Mesenchymal stem cell (in vitro differentiated cells and primary cell): Measurements from ENCODE around the gene SIPA1L3.

ENCODE experiments used
- DNase-seq: peaks from one replicate; pipeline ENCODE4 v3.0.0-alpha.2; 2013
- H2AFZ ChIP-seq: one replicate; pipeline ENCODE4 v1.6.1; 2013; ENCODE audit warnings: low read depth, mild to moderate bottlenecking, control low read depth, inconsistent platforms, low read length, moderate library complexity
- H2AK5ac ChIP-seq: 2 replicates; pipeline ENCODE4 v1.6.1; 2013; ENCODE audit warnings: low read length, moderate library complexity, mild to moderate bottlenecking, inconsistent platforms; ENCODE audit not compliant: severe bottlenecking
- H2BK120ac ChIP-seq: one replicate; pipeline ENCODE4 v1.6.1; 2013; ENCODE audit warnings: low read depth, mild to moderate bottlenecking, inconsistent platforms, low read length, moderate library complexity
- H2BK12ac ChIP-seq, 2 experiments: one replicate each; pipeline ENCODE4 v1.6.1; 2013; ENCODE audit warnings: inconsistent platforms in 2 of 2, low read length in 2 of 2, mild to moderate bottlenecking in 2 of 2, moderate library complexity in 2 of 2, control low read depth in 1 of 2
- H2BK15ac ChIP-seq: one replicate; pipeline ENCODE4 v1.6.1; 2013; ENCODE audit warnings: mild to moderate bottlenecking, low read depth, inconsistent platforms; ENCODE audit not compliant: poor library complexity, severe bottlenecking
- H2BK5ac ChIP-seq: 2 replicates; pipeline ENCODE4 v1.6.1; 2013; ENCODE audit warnings: low read depth, mild to moderate bottlenecking, low read length, control low read depth, inconsistent platforms; ENCODE audit not compliant: poor library complexity, severe bottlenecking
- H3K14ac ChIP-seq, 2 experiments: one replicate each; pipeline ENCODE4 v1.6.1; 2013; ENCODE audit warnings: inconsistent platforms in 2 of 2, low read length in 2 of 2, control low read depth in 1 of 2, mild to moderate bottlenecking in 1 of 2, moderate library complexity in 1 of 2
- H3K18ac ChIP-seq, 2 experiments: one replicate each; pipeline ENCODE4 v1.6.1; 2013; ENCODE audit warnings: inconsistent platforms in 2 of 2, low read length in 2 of 2, control low read depth in 1 of 2, low read depth in 1 of 2, mild to moderate bottlenecking in 1 of 2
- H3K23ac ChIP-seq, 2 experiments: one replicate each; pipeline ENCODE4 v1.6.1; 2013; ENCODE audit warnings: inconsistent platforms in 2 of 2, low read length in 2 of 2, mild to moderate bottlenecking in 2 of 2, moderate library complexity in 2 of 2, control low read depth in 1 of 2
- H3K27ac ChIP-seq: 2 replicates; pipeline ENCODE4 v1.5.1; 2013; ENCODE audit warnings: mild to moderate bottlenecking, moderate library complexity, low read length, control low read depth, inconsistent platforms; ENCODE audit not compliant: poor library complexity, severe bottlenecking
- H3K27me3 ChIP-seq, 2 experiments: 2 replicates each; pipeline versions ENCODE4 v1.6.1 to v1.7.0; 2013; ENCODE audit warnings: low read length in 2 of 2, mild to moderate bottlenecking in 2 of 2, moderate library complexity in 2 of 2, control low read depth in 1 of 2, inconsistent platforms in 1 of 2; ENCODE audit not compliant: control insufficient read depth in 1 of 2, insufficient read depth in 1 of 2
- H3K36me3 ChIP-seq, 2 experiments: 2 replicates each; pipeline versions ENCODE4 v1.6.1 to v1.7.0; 2013; ENCODE audit warnings: low read length in 2 of 2, control low read depth in 1 of 2, inconsistent platforms in 1 of 2, low read depth in 1 of 2, mild to moderate bottlenecking in 1 of 2; ENCODE audit not compliant: insufficient read depth in 2 of 2, control insufficient read depth in 1 of 2
- H3K4ac ChIP-seq, 2 experiments: one replicate each; pipeline ENCODE4 v1.6.1; 2013; ENCODE audit warnings: inconsistent platforms in 2 of 2, low read length in 2 of 2, mild to moderate bottlenecking in 2 of 2, moderate library complexity in 2 of 2, control low read depth in 1 of 2, low read depth in 1 of 2
- H3K4me1 ChIP-seq: 2 replicates; pipeline ENCODE4 v1.6.1; 2013; ENCODE audit warnings: low read depth, low read length, control low read depth; ENCODE audit not compliant: control insufficient read depth, insufficient read depth
- H3K4me2 ChIP-seq: 2 replicates; pipeline ENCODE4 v1.6.1; 2013; ENCODE audit warnings: low read length, mild to moderate bottlenecking, inconsistent platforms; ENCODE audit not compliant: poor library complexity, severe bottlenecking
- H3K4me3 ChIP-seq, 2 experiments: 2 replicates each; pipeline versions ENCODE4 v1.5.1 to v1.7.0; 2013; ENCODE audit warnings: low read length in 2 of 2, mild to moderate bottlenecking in 2 of 2, control low read depth in 1 of 2, low read depth in 1 of 2; ENCODE audit not compliant: insufficient read depth in 1 of 2
- H3K79me1 ChIP-seq: replicated peaks from 2 replicates; pipeline ENCODE4 v1.6.1; 2013; ENCODE audit warnings: mild to moderate bottlenecking, control low read depth, low read length, inconsistent platforms; ENCODE audit not compliant: poor library complexity, severe bottlenecking
- H3K9ac ChIP-seq: 2 replicates; pipeline ENCODE4 v1.7.0; 2013; ENCODE audit warnings: mild to moderate bottlenecking, low read length, moderate library complexity
- H3K9me3 ChIP-seq: 2 replicates; pipeline ENCODE4 v1.7.0; 2013; ENCODE audit warnings: mild to moderate bottlenecking, low read length; ENCODE audit not compliant: control insufficient read depth
- H4K8ac ChIP-seq: one replicate; pipeline ENCODE4 v1.6.1; 2013; ENCODE audit warnings: inconsistent platforms, mild to moderate bottlenecking, low read length, moderate library complexity
- H4K91ac ChIP-seq: one replicate; pipeline ENCODE4 v1.6.1; 2013; ENCODE audit warnings: mild to moderate bottlenecking, low read length, inconsistent platforms
- whole genome bisulfite sequencing: methylation state at CpG from one replicate; pipeline ENCODE4 v1.1.7; 2013; ENCODE audit warnings: mixed read lengths; 5-methylcytosine and 5-hydroxymethylcytosine counted together

SIPA1L3 gene

GRCh38 chr19:37973666-37974065, 66.7 kb downstream of the SIPA1L3 start:
- H2BK120ac ChIP-seq, result no peak overlapping the region
- no peak overlapping the region for H2BK5ac ChIP-seq
- no peak overlapping the region for H3K14ac ChIP-seq
- no peak overlapping the region for H3K27ac ChIP-seq
- 100% methylated on average over 2 of the region's 2 CpGs for WGBS
- H3K18ac ChIP-seq, result no peak overlapping the region
- no peaks in the 10 kb centered on the region for H3K27me3 ChIP-seq
- no peak for DNase-seq
- H2AK5ac ChIP-seq, result no peak overlapping the region
- peaks cover 7% of the 10 kb centered on the region for H3K9me3 ChIP-seq
- H2BK12ac ChIP-seq, result no peak overlapping the region
- no peak overlapping the region for H2AFZ ChIP-seq
- peaks cover 22% of the 10 kb centered on the region for H3K79me1 ChIP-seq
- H3K4me2 ChIP-seq, result no peak overlapping the region
- peaks cover 5% of the 10 kb centered on the region for H3K4me1 ChIP-seq
- H3K23ac ChIP-seq, result no peak overlapping the region
- no peak overlapping the region for H3K4me3 ChIP-seq
- H4K91ac ChIP-seq, result no peak overlapping the region
- H3K9ac ChIP-seq, result no peak overlapping the region
- no peak overlapping the region for H4K8ac ChIP-seq
- no peak overlapping the region for H2BK15ac ChIP-seq
- H3K36me3 ChIP-seq, result peaks cover 15 to 19% of the 10 kb centered on the region in 2 experiments
- H3K4ac ChIP-seq, result no peak overlapping the region

- Histone ChIP-seq H2BK15ac (no peak overlapping the region), H3K27me3 (no peaks in the 10 kb centered on the region), H3K9ac (no peak overlapping the region), H2AFZ (no peak overlapping the region), H3K4me3 (no peak overlapping the region), H2BK12ac (peak overlapping the region in 1 of 2 experiments; percentile 44), H3K18ac (no peak overlapping the region), H3K4ac (no peak overlapping the region), H2AK5ac (peak overlapping the region; percentile 57), H3K9me3 (peaks cover 7% of the 10 kb centered on the region), H3K23ac (no peak overlapping the region), H3K36me3 (peaks cover 15 to 19% of the 10 kb centered on the region in 2 experiments), H3K4me2 (no peak overlapping the region), H3K27ac (no peak overlapping the region), H3K79me1 (peaks cover 22% of the 10 kb centered on the region), H2BK5ac (no peak overlapping the region), H3K4me1 (peaks cover 11% of the 10 kb centered on the region), H4K91ac (no peak overlapping the region), H3K14ac (no peak overlapping the region), H2BK120ac (no peak overlapping the region), H4K8ac (no peak overlapping the region)
- no peak for DNase-seq
- WGBS, result 97% methylated on average over 13 of the region's 13 CpGs
These were observed 68.1 kb downstream of the SIPA1L3 start for GRCh38 chr19:37975071-37975470.

GRCh38 chr19:37975596-37976515, 68.8 kb downstream of the SIPA1L3 start:
- Histone ChIP-seq H3K36me3 (peaks cover 10 to 14% of the 10 kb centered on the region in 2 experiments), H3K4ac (no peak overlapping the region), H2BK5ac (no peak overlapping the region), H2BK12ac (no peak overlapping the region), H3K4me2 (no peak overlapping the region), H3K18ac (no peak overlapping the region), H3K14ac (no peak overlapping the region), H3K9ac (no peak overlapping the region), H3K9me3 (peaks cover under 1% of the 10 kb centered on the region), H3K23ac (no peak overlapping the region), H2AFZ (no peak overlapping the region), H2BK120ac (no peak overlapping the region), H3K4me3 (no peak overlapping the region), H4K91ac (no peak overlapping the region), H3K79me1 (peaks cover 22% of the 10 kb centered on the region), H2AK5ac (no peak overlapping the region), H4K8ac (no peak overlapping the region), H3K27me3 (no peaks in the 10 kb centered on the region), H2BK15ac (no peak overlapping the region), H3K4me1 (peaks cover 17% of the 10 kb centered on the region), H3K27ac (no peak overlapping the region)
- DNase-seq, result no peak
- 96% methylated on average over 14 of the region's 16 CpGs for WGBS

GRCh38 chr19:37977391-37977790, 70.4 kb downstream of the SIPA1L3 start:
- Histone ChIP-seq H3K9ac (no peak overlapping the region), H3K23ac (no peak overlapping the region), H2BK120ac (peak overlapping the region; percentile 50), H2AK5ac (peak overlapping the region; percentile 11), H3K27me3 (no peaks in the 10 kb centered on the region), H3K14ac (no peak overlapping the region), H4K91ac (no peak overlapping the region), H3K9me3 (no peaks in the 10 kb centered on the region), H3K27ac (peak overlapping the region; percentile 15), H2BK15ac (no peak overlapping the region), H4K8ac (peak overlapping the region; percentile 19), H3K4ac (peak overlapping the region; percentile 10 to 34), H2BK5ac (no peak overlapping the region), H3K79me1 (peaks cover 23% of the 10 kb centered on the region), H3K18ac (peak overlapping the region; percentile 46 to 69), H3K4me1 (peaks cover 24% of the 10 kb centered on the region), H3K4me2 (no peak overlapping the region), H3K4me3 (no peak overlapping the region), H3K36me3 (peaks cover 10 to 20% of the 10 kb centered on the region in 2 experiments), H2AFZ (no peak overlapping the region), H2BK12ac (peak overlapping the region in 1 of 2 experiments; percentile 37)
- WGBS, result 88% methylated on average over 5 of the region's 5 CpGs
- DNase-seq, result no peak
